K562 (cell line): ENCODE measurements around the gene NPHP1. TPM values are rescaled to one million over a fixed set of nuclear protein-coding genes. Genes with fewer than 3 reads are reported as not detected.

ENCODE experiments used
- ARID2 ChIP-seq: fragments of 450-650 bp; IDR thresholded peaks from 2 replicates; pipeline ENCODE4 v1.6.1; 2017; ENCODE audit warnings: antibody characterized with exemption, mild to moderate bottlenecking
- CREB5 ChIP-seq: fragments of 250-450 bp; sonication (Bioruptor Pico); IDR thresholded peaks from 2 replicates; pipeline ENCODE4 v1.5.0; 2020; ENCODE audit warnings: mild to moderate bottlenecking
- E2F3 ChIP-seq: fragments of 250-450 bp; sonication (Bioruptor Pico); IDR thresholded peaks from 2 replicates; pipeline ENCODE4 v1.4.0; 2020; ENCODE audit warnings: mild to moderate bottlenecking
- ELF1 ChIP-seq: fragments of 200-800 bp; sonication (Bioruptor generic); IDR thresholded peaks from 2 replicates; pipeline ENCODE4 v1.6.1; 2016; ENCODE audit warnings: missing genetic modification characterization, missing compliant biosample characterization
- GATA2 ChIP-seq: sonication (generic); formaldehyde crosslinking; IDR thresholded peaks from 2 replicates; pipeline ENCODE4 v1.4.0; 2020; ENCODE audit warnings: mild to moderate bottlenecking, missing genetic modification reagents
- HNRNPH1 ChIP-seq: fragments of 200-400 bp; formaldehyde crosslinking; optimal IDR thresholded peaks from 2 replicates; pipeline ENCODE3; 2017; ENCODE audit warnings: low read depth, mild to moderate bottlenecking, low read length, moderate library complexity
- NFE2 ChIP-seq: IDR thresholded peaks from 2 replicates; pipeline ENCODE4 v1.6.1; 2014; ENCODE audit warnings: antibody characterized with exemption, low read depth
- POLR2B ChIP-seq: fragments of 450-650 bp; IDR thresholded peaks from 2 replicates; pipeline ENCODE4 v1.6.1; 2018; ENCODE audit warnings: low read depth; ENCODE audit not compliant: partially characterized antibody
- SRSF7 ChIP-seq: fragments of 200-400 bp; formaldehyde crosslinking; optimal IDR thresholded peaks from 2 replicates; pipeline ENCODE3; 2017; ENCODE audit warnings: mild to moderate bottlenecking, low read depth, low read length
- TAF9B ChIP-seq: fragments of 450-650 bp; IDR thresholded peaks from 2 replicates; pipeline ENCODE4 v1.6.1; 2018; ENCODE audit warnings: mild to moderate bottlenecking; ENCODE audit not compliant: partially characterized antibody
- TARDBP ChIP-seq: fragments of 450-650 bp; IDR thresholded peaks from 2 replicates; pipeline ENCODE4 v1.6.1; 2016
- ZBTB5 ChIP-seq: fragments of 450-650 bp; IDR thresholded peaks from 2 replicates; pipeline ENCODE4 v1.6.1; 2017; ENCODE audit warnings: antibody characterized with exemption
- ZC3H8 ChIP-seq: fragments of 450-650 bp; IDR thresholded peaks from 2 replicates; pipeline ENCODE4 v1.6.1; 2017
- ZNF253 ChIP-seq: fragments of 250-450 bp; sonication (Bioruptor Pico); conservative IDR thresholded peaks from 2 replicates; pipeline ENCODE4 v1.6.1; 2021; ENCODE audit warnings: mild to moderate bottlenecking
- ZNF316 ChIP-seq: fragments of 450-650 bp; IDR thresholded peaks from 2 replicates; pipeline ENCODE4 v1.6.1; 2016
- ZNF407 ChIP-seq: fragments of 450-650 bp; IDR thresholded peaks from 2 replicates; pipeline ENCODE4 v1.6.1; 2016; ENCODE audit warnings: low read depth
- ZNF444 ChIP-seq: fragments of 250-450 bp; sonication (Bioruptor Pico); IDR thresholded peaks from 2 replicates; pipeline ENCODE4 v1.4.0; 2020; ENCODE audit warnings: mild to moderate bottlenecking, moderate library complexity
- ZSCAN32 ChIP-seq: fragments of 450-650 bp; formaldehyde crosslinking; IDR thresholded peaks from 2 replicates; pipeline ENCODE4 v1.4.0; 2020; ENCODE audit warnings: mild to moderate bottlenecking, moderate library complexity
- polyA plus RNA-seq, 8 experiments: library from polyadenylated mRNA; depleted of rRNA in 4 of 8; stranded (reverse) in 5 of 8; unstranded in 3 of 8; fragments of >200 nt; fragmentation: Nextera tagmentation in 2 of 8; fragmentation: Illumina TruSeq in 1 of 8; extraction: Ambion mirVana in 2 of 8; extraction: Trizol in 1 of 8; gene quantifications; 2 replicates each; pipeline versions ENCODE4 v1.2.1 to v1.2.3, GENCODE V29; 2011 to 2014; ENCODE audit warnings: inconsistent platforms in 1 of 8, missing spikeins in 1 of 8
- total RNA-seq, 7 experiments: library from RNA; depleted of rRNA in 6 of 7; stranded (reverse); fragments of >200 nt in 6 of 7; fragmentation: Illumina TruSeq in 2 of 7; extraction: Trizol in 2 of 7; gene quantifications; 2 replicates each; pipeline versions ENCODE4 v1.2.1 to v1.2.3, GENCODE V29; 2011 to 2021; ENCODE audit warnings: low replicate concordance in 1 of 7

The NPHP1 gene
- total and polyA plus RNA-seq, 9 of the 15 experiments (the other 6 are each of a cell fraction or from before 2014, with no cell fraction given), result 0.11 to 0.32 (median 0.20) TPM; not detected in 5

GRCh38 chr2:110205660-110206455 is 1.0 kb upstream of the NPHP1 start (continued):
- TF ChIP-seq ZNF253, result no peak
- no peak for TF ChIP-seq POLR2B
- TF ChIP-seq SRSF7, result no peak
- no peak for TF ChIP-seq E2F3 (CRISPR knock-in tag)
- no peak for TF ChIP-seq ZNF407
- TF ChIP-seq CREB5 (CRISPR knock-in tag), result no peak
- TF ChIP-seq ZBTB5, result no peak
- TF ChIP-seq ARID2, result no peak
- no peak for TF ChIP-seq ZC3H8
- TF ChIP-seq TARDBP, result no peak
- TF ChIP-seq NFE2, result peak; percentile 86
- no peak for TF ChIP-seq GATA2 (CRISPR knock-in tag)
- TF ChIP-seq HNRNPH1, result no peak
- TF ChIP-seq TAF9B, result peak; percentile 13
- peak; percentile 81 for TF ChIP-seq ZNF316
- no peak for TF ChIP-seq ZNF444 (CRISPR knock-in tag)
- TF ChIP-seq ELF1, result peak; percentile 22; the same call in 1 of the 2 replicates
- TF ChIP-seq ZSCAN32 (CRISPR knock-in tag), result no peak
